ENCODE results near the gene FOLR3.

FOLR3 gene

GRCh38 chr11:72135891-72136683 is 562 bp downstream of the FOLR3 start:
- Histone ChIP-seq H3K4me2 (ENCODE audit: low read length) (no peak overlapping the region), H3K9ac (ENCODE audit: low read length) (no peak overlapping the region), H3K4me1 (ENCODE audit: insufficient read depth, low read length, severe bottlenecking) (no peaks in the 10 kb centered on the region)

GRCh38 chr11:72136684-72137262 is 1.2 kb downstream of the FOLR3 start:
- Histone ChIP-seq H3K27me3 (ENCODE audit: insufficient read depth, low read length) (no peaks in the 10 kb centered on the region), H3K9ac (ENCODE audit: low read length) (no peak overlapping the region), H3K4me1 (ENCODE audit: insufficient read depth, low read length, severe bottlenecking) (no peaks in the 10 kb centered on the region), H3K4me2 (ENCODE audit: low read length) (no peak overlapping the region), H3F3A (ENCODE audit: insufficient read depth, low read length) (no peaks in the 10 kb centered on the region), H3K9me3 (ENCODE audit: low read length) (no peaks in the 10 kb centered on the region), H3K4me3 (ENCODE audit: low read depth, low read length, poor library complexity, severe bottlenecking) (no peak overlapping the region), H4K20me1 (ENCODE audit: insufficient read depth, low read length) (no peaks in the 10 kb centered on the region), H3K36me3 (ENCODE audit: insufficient read depth, low read length) (no peaks in the 10 kb centered on the region), H3K27ac (ENCODE audit: low read depth, low read length, poor library complexity, severe bottlenecking) (no peak overlapping the region), H3K79me2 (ENCODE audit: insufficient read depth, low read length) (no peaks in the 10 kb centered on the region), H3K9me2 (ENCODE audit: low read depth, low read length) (no peaks in the 10 kb centered on the region), H2AFZ (ENCODE audit: low read length) (no peak overlapping the region)
- TF ChIP-seq EZH2 (IDR thresholded peaks at IDR 0.05; ENCODE audit: borderline replicate concordance, low read length) (no peak), CTCF (IDR thresholded peaks at IDR 0.05; ENCODE audit: low read length) (no peak)

More at GRCh38 chr11:72135891-72136683, 562 bp downstream of the FOLR3 start:
- Histone ChIP-seq H3K9me3 (ENCODE audit: low read length) (no peaks in the 10 kb centered on the region), H3K36me3 (ENCODE audit: insufficient read depth, low read length) (no peaks in the 10 kb centered on the region), H2AFZ (ENCODE audit: low read length) (no peak overlapping the region), H3K4me3 (ENCODE audit: low read depth, low read length, poor library complexity, severe bottlenecking) (no peak overlapping the region), H3F3A (ENCODE audit: insufficient read depth, low read length) (no peaks in the 10 kb centered on the region), H4K20me1 (ENCODE audit: insufficient read depth, low read length) (no peaks in the 10 kb centered on the region), H3K27ac (ENCODE audit: low read depth, low read length, poor library complexity, severe bottlenecking) (no peak overlapping the region), H3K79me2 (ENCODE audit: insufficient read depth, low read length) (no peaks in the 10 kb centered on the region), H3K9me2 (ENCODE audit: low read depth, low read length) (no peaks in the 10 kb centered on the region), H3K27me3 (ENCODE audit: insufficient read depth, low read length) (no peaks in the 10 kb centered on the region)
- TF ChIP-seq EZH2 (IDR thresholded peaks at IDR 0.05; ENCODE audit: borderline replicate concordance, low read length) (no peak), CTCF (IDR thresholded peaks at IDR 0.05; ENCODE audit: low read length) (no peak)

- no peaks in the 10 kb centered on the region for H3K27me3 ChIP-seq (ENCODE audit: insufficient read depth, low read length)
- H4K20me1 ChIP-seq (ENCODE audit: insufficient read depth, low read length): no peaks in the 10 kb centered on the region
- H3K4me1 ChIP-seq (ENCODE audit: insufficient read depth, low read length, severe bottlenecking): no peaks in the 10 kb centered on the region
- no peak overlapping the region for H3K9ac ChIP-seq (ENCODE audit: low read length)
- no peaks in the 10 kb centered on the region for H3K36me3 ChIP-seq (ENCODE audit: insufficient read depth, low read length)
- TF ChIP-seq EZH2 (IDR thresholded peaks at IDR 0.05; ENCODE audit: borderline replicate concordance, low read length): no peak
- no peak for TF ChIP-seq CTCF (IDR thresholded peaks at IDR 0.05; ENCODE audit: low read length)
- H3F3A ChIP-seq (ENCODE audit: insufficient read depth, low read length): no peaks in the 10 kb centered on the region
- H2AFZ ChIP-seq (ENCODE audit: low read length): no peak overlapping the region
- no peaks in the 10 kb centered on the region for H3K79me2 ChIP-seq (ENCODE audit: insufficient read depth, low read length)
- no peaks in the 10 kb centered on the region for H3K9me3 ChIP-seq (ENCODE audit: low read length)
- H3K4me2 ChIP-seq (ENCODE audit: low read length): no peak overlapping the region
- H3K27ac ChIP-seq (ENCODE audit: low read depth, low read length, poor library complexity, severe bottlenecking): no peak overlapping the region
- no peak overlapping the region for H3K4me3 ChIP-seq (ENCODE audit: low read depth, low read length, poor library complexity, severe bottlenecking)
- no peaks in the 10 kb centered on the region for H3K9me2 ChIP-seq (ENCODE audit: low read depth, low read length)
Measured at GRCh38 chr11:72138821-72139390, 3.4 kb downstream of the FOLR3 start.

Data from OCI-LY1 (cell line).